Mucosa of descending colon (tissue), 3 donors: ENCODE data around the gene PDSS2. TPM values are rescaled to one million over a fixed set of nuclear protein-coding genes. Genes with fewer than 3 reads are reported as not detected.

Experiments
- ATAC-seq: fragments of 200-7000 bp; cut with Tn5 transposase; one replicate; pipeline ENCODE4 v1.9.1; 2020; ENCODE audit warnings: mild to moderate bottlenecking, moderate library complexity
- DNase-seq, 3 donors: peaks; one replicate each; pipeline ENCODE4 v3.0.0-alpha.2; 2020
- H3K36me3 ChIP-seq: fragments of 200-600 bp; one replicate; pipeline ENCODE4 v1.8.0; 2021; ENCODE audit warnings: low read depth, mild to moderate bottlenecking
- H3K4me1 ChIP-seq: fragments of 200-600 bp; one replicate; pipeline ENCODE4 v1.8.0; 2021; ENCODE audit warnings: low read depth, mild to moderate bottlenecking
- H3K4me3 ChIP-seq: fragments of 200-600 bp; one replicate; pipeline ENCODE4 v1.8.0; 2021; ENCODE audit warnings: mild to moderate bottlenecking
- H3K9me3 ChIP-seq: fragments of 200-600 bp; one replicate; pipeline ENCODE4 v1.8.0; 2021; ENCODE audit warnings: mild to moderate bottlenecking
- CTCF ChIP-seq: fragments of 200-600 bp; IDR thresholded peaks from one replicate; pipeline ENCODE4 v1.8.0; 2022; ENCODE audit warnings: antibody characterized with exemption, mild to moderate bottlenecking
- intact Hi-C, 2 donors: fragments of 100-400 bp; cut with DNase I in 1 of 2; cut with micrococcal nuclease in 1 of 2; formaldehyde crosslinking; loops; one replicate each; pipeline versions ENCODE4 v1.11.0 to v1.11.1; 2022; cut with DNase I, micrococcal nuclease
- total RNA-seq, 3 donors: library from RNA; stranded (reverse); fragmentation: NEBNext Ultra II Directional in 2 of 3; extraction: Animal tissue kit (Norgen Biotek cat#: 25700) in 2 of 3; gene quantifications; one replicate each; pipeline versions ENCODE4 v1.2.1 to v1.2.4, GENCODE V29; 2021 to 2023
- donor health status: DM: no; HTN: no; CAD: no; lungs with moderate emphysema.
- donor health status: DM: no; HTN: no; CAD: no.
- donor health status: DM: no; HTN: yes; CAD: no.

Gene PDSS2
- total RNA-seq, 3 donors from 2014 or later = 16.2 to 26.3 (median 25.6) TPM

GRCh38 chr6:107230448-107230847 lies 228.9 kb downstream of the PDSS2 start:
- DNase-seq = no peak
- Histone ChIP-seq H3K9me3 (no peaks in the 10 kb centered on the region), H3K4me3 (no peak overlapping the region), H3K36me3 (no peaks in the 10 kb centered on the region), H3K4me1 (no peaks in the 10 kb centered on the region)
- no peak for ATAC-seq
- TF ChIP-seq CTCF = no peak
- intact Hi-C loops = no loop called here

GRCh38 chr6:107230024-107230423 lies 229.3 kb downstream of the PDSS2 start:
- H3K4me3 ChIP-seq = no peak overlapping the region
- DNase-seq (no peak), ATAC-seq (no peak)
- no peaks in the 10 kb centered on the region for H3K9me3 ChIP-seq
- TF ChIP-seq CTCF = no peak
- H3K36me3 ChIP-seq = no peaks in the 10 kb centered on the region
- H3K4me1 ChIP-seq = no peaks in the 10 kb centered on the region
- intact Hi-C loops = no loop called here

GRCh38 chr6:107228754-107229153 lies 230.6 kb downstream of the PDSS2 start:
- no peaks in the 10 kb centered on the region for H3K9me3 ChIP-seq
- TF ChIP-seq CTCF = no peak
- H3K4me1 ChIP-seq = no peaks in the 10 kb centered on the region
- ATAC-seq = no peak
- H3K4me3 ChIP-seq = no peak overlapping the region
- DNase-seq = no peak
- H3K36me3 ChIP-seq = no peaks in the 10 kb centered on the region
- intact Hi-C loops = no loop called here

- no peak for TF ChIP-seq CTCF
Measured at GRCh38 chr6:107221519-107221918, 237.8 kb downstream of the PDSS2 start.

GRCh38 chr6:107219851-107220250 lies 239.5 kb downstream of the PDSS2 start:
- intact Hi-C loops = no loop called here
- ATAC-seq = no peak
- TF ChIP-seq CTCF = no peak
- H3K36me3 ChIP-seq = no peaks in the 10 kb centered on the region
- no peak overlapping the region for H3K4me3 ChIP-seq
- peaks cover 5% of the 10 kb centered on the region for H3K4me1 ChIP-seq
- H3K9me3 ChIP-seq = no peaks in the 10 kb centered on the region
- DNase-seq = no peak

More at GRCh38 chr6:107221519-107221918, 237.8 kb downstream of the PDSS2 start:
- Histone ChIP-seq H3K36me3 (no peaks in the 10 kb centered on the region), H3K4me1 (peaks cover 5% of the 10 kb centered on the region), H3K9me3 (no peaks in the 10 kb centered on the region), H3K4me3 (no peak overlapping the region)
- ATAC-seq = no peak
- intact Hi-C loops = no loop called here
- DNase-seq = no peak

- ATAC-seq (no peak), DNase-seq (no peak)
- intact Hi-C loops = no loop called here
- Histone ChIP-seq H3K4me3 (no peak overlapping the region), H3K36me3 (no peaks in the 10 kb centered on the region), H3K4me1 (peaks cover 5% of the 10 kb centered on the region), H3K9me3 (no peaks in the 10 kb centered on the region)
- no peak for TF ChIP-seq CTCF
Measured at GRCh38 chr6:107218142-107218541, 241.2 kb downstream of the PDSS2 start.
